OCI-LY1 (cell line): ENCODE data around the gene CC2D2B.
"Not testable (repeated sequence)": the region's sequence is repeated elsewhere in the genome, so short reads cannot be mapped to it uniquely, and the experiment has no call there.

ENCODE experiments used
- H2AFZ ChIP-seq: fragments of 200-600 bp; sonication (generic), shearing (Covaris generic); 2 replicates; pipeline ENCODE4 v1.6.0; 2014; ENCODE audit warnings: antibody characterized with exemption, mild to moderate bottlenecking, low read length
- H3F3A ChIP-seq: fragments of 200-600 bp; sonication (generic), shearing (Covaris generic); 2 replicates; pipeline ENCODE4 v1.6.0; 2014; ENCODE audit warnings: mild to moderate bottlenecking, antibody characterized with exemption, low read length, moderate library complexity; ENCODE audit not compliant: insufficient read depth
- H3K27ac ChIP-seq: fragments of 200-600 bp; sonication (generic); 2 replicates; pipeline ENCODE4 v1.5.1; 2014; ENCODE audit warnings: low read length, mixed run types, mild to moderate bottlenecking, low read depth; ENCODE audit not compliant: poor library complexity, severe bottlenecking
- H3K27me3 ChIP-seq: fragments of 200-600 bp; sonication (generic); 2 replicates; pipeline ENCODE4 v1.6.0; 2014; ENCODE audit warnings: antibody characterized with exemption, mild to moderate bottlenecking, low read length, moderate library complexity; ENCODE audit not compliant: insufficient read depth
- H3K36me3 ChIP-seq: fragments of 200-600 bp; sonication (generic); 2 replicates; pipeline ENCODE4 v1.6.1; 2014; ENCODE audit warnings: mild to moderate bottlenecking, antibody characterized with exemption, low read length, moderate library complexity, mixed read lengths; ENCODE audit not compliant: insufficient read depth
- H3K4me1 ChIP-seq: fragments of 200-600 bp; sonication (generic); 2 replicates; pipeline ENCODE4 v1.5.1; 2014; ENCODE audit warnings: mild to moderate bottlenecking, low read length, moderate library complexity; ENCODE audit not compliant: insufficient read depth, severe bottlenecking
- H3K4me2 ChIP-seq: fragments of 200-600 bp; sonication (generic), shearing (Covaris generic); 2 replicates; pipeline ENCODE4 v1.6.1; 2014; ENCODE audit warnings: low read length
- H3K4me3 ChIP-seq: fragments of 200-600 bp; sonication (generic); 2 replicates; pipeline ENCODE4 v1.5.1; 2014; ENCODE audit warnings: low read length, low read depth, mild to moderate bottlenecking, mixed read lengths; ENCODE audit not compliant: poor library complexity, severe bottlenecking
- H3K79me2 ChIP-seq: fragments of 200-600 bp; shearing (Covaris generic); 2 replicates; pipeline ENCODE4 v1.6.1; 2016; ENCODE audit warnings: mixed run types, low read length, mixed read lengths; ENCODE audit not compliant: insufficient read depth
- H3K9ac ChIP-seq: fragments of 200-600 bp; sonication (generic), shearing (Covaris generic); 2 replicates; pipeline ENCODE4 v1.6.1; 2014; ENCODE audit warnings: mild to moderate bottlenecking, low read length, mixed read lengths
- H3K9me2 ChIP-seq: fragments of 200-600 bp; sonication (generic), shearing (Covaris generic); 2 replicates; pipeline ENCODE4 v1.6.1; 2014; ENCODE audit warnings: low read depth, mild to moderate bottlenecking, low read length, mixed read lengths
- H3K9me3 ChIP-seq: fragments of 200-600 bp; shearing (Covaris generic); 2 replicates; pipeline ENCODE4 v1.6.1; 2014; ENCODE audit warnings: low read length, mixed read lengths
- H4K20me1 ChIP-seq: fragments of 200-600 bp; sonication (generic), shearing (Covaris generic); 2 replicates; pipeline ENCODE4 v1.6.0; 2016; ENCODE audit warnings: mild to moderate bottlenecking, low read length; ENCODE audit not compliant: insufficient read depth
- EZH2 ChIP-seq: fragments of 200-600 bp; sonication (generic), shearing (Covaris generic); IDR thresholded peaks from 2 replicates; pipeline ENCODE4 v1.8.0; 2017; ENCODE audit warnings: borderline replicate concordance, mixed run types, mild to moderate bottlenecking, antibody characterized with exemption, low read length, moderate library complexity, mixed read lengths
- TF ChIP-seq, protein P1 (sequence below): fragments of 200-600 bp; sonication (generic), shearing (Covaris generic); IDR thresholded peaks from 2 replicates; pipeline ENCODE4 v1.5.1; 2017; ENCODE audit warnings: mild to moderate bottlenecking, antibody characterized with exemption, low read length, moderate library complexity, mixed read lengths

CC2D2B gene

DNA sequence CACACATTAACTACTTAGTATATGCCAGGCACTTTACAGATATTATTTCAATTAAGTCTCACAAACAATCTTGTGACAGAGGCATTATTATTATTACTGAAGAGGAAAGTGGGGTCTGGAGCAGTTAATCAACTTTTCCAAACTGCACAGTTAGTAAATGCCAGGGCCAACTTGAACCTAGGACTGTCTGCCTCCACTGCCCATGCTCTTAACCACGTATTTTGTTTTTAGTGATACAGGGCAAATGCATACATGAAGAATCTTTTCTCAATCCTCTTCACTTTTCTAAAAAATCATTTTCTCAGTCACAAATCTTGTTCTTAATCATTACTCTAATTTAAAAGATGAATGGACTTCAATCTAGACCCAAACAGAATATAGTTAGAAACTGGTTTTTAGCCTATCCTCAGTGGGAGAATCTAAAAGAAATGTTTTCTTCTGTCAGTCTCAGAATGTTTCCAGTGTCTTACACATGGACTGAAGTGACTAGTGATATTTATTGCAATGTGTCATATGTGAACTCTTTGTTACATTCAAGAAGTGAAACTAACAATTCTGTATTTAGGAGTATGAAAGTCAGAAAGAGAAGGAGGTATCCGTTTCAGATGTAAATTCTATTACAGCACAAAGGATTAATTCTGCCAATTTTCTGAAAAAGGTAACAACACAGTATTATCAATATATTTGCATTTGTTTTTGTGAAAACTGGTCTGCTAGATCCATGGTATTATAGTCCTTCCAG lies 80.1 kb downstream of the CC2D2B start:
- Histone ChIP-seq H3F3A (no peaks in the 10 kb centered on the region), H3K27me3 (no peaks in the 10 kb centered on the region), H3K79me2 (no peaks in the 10 kb centered on the region), H3K27ac (no peak overlapping the region), H3K36me3 (no peaks in the 10 kb centered on the region), H3K9me2 (no peaks in the 10 kb centered on the region), H3K4me1 (no peaks in the 10 kb centered on the region), H3K9ac (no peak overlapping the region), H2AFZ (no peak overlapping the region), H4K20me1 (no peaks in the 10 kb centered on the region), H3K9me3 (no peaks in the 10 kb centered on the region), H3K4me3 (no peak overlapping the region), H3K4me2 (no peak overlapping the region)
- no peak for TF ChIP-seq EZH2
- TF ChIP-seq, protein P1, sequence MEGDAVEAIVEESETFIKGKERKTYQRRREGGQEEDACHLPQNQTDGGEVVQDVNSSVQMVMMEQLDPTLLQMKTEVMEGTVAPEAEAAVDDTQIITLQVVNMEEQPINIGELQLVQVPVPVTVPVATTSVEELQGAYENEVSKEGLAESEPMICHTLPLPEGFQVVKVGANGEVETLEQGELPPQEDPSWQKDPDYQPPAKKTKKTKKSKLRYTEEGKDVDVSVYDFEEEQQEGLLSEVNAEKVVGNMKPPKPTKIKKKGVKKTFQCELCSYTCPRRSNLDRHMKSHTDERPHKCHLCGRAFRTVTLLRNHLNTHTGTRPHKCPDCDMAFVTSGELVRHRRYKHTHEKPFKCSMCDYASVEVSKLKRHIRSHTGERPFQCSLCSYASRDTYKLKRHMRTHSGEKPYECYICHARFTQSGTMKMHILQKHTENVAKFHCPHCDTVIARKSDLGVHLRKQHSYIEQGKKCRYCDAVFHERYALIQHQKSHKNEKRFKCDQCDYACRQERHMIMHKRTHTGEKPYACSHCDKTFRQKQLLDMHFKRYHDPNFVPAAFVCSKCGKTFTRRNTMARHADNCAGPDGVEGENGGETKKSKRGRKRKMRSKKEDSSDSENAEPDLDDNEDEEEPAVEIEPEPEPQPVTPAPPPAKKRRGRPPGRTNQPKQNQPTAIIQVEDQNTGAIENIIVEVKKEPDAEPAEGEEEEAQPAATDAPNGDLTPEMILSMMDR = no peak

DNA sequence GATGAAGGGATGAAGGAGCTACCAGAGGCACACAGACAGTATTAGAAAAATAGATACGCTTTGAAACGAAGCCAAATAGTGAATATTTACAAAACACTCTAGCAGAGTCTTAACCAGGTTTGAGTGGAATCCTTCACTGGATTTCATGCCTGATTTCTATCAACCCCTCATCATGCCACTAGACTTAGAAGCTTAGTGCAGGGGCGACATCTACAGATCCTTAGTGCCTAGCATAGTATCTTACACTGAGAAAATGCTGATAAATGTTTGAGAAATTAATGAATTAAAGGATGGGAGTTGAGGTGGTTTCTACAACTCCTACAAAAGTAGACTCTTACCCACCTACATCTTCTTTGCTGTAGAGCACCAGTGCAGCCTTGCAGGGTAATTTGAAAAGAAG lies 80.9 kb downstream of the CC2D2B start:
- H3K36me3 ChIP-seq = no peaks in the 10 kb centered on the region
- TF ChIP-seq, protein P1 = no peak; the same call in 1 of the 2 replicates
- no peak for TF ChIP-seq EZH2
- H3K9me3 ChIP-seq = no peaks in the 10 kb centered on the region
- H3K27ac ChIP-seq = no peak overlapping the region
- H4K20me1 ChIP-seq = no peaks in the 10 kb centered on the region
- no peak overlapping the region for H3K4me2 ChIP-seq
- no peaks in the 10 kb centered on the region for H3K9me2 ChIP-seq
- no peak overlapping the region for H3K4me3 ChIP-seq
- H3F3A ChIP-seq = no peaks in the 10 kb centered on the region
- H3K4me1 ChIP-seq = no peaks in the 10 kb centered on the region
- H3K79me2 ChIP-seq = no peaks in the 10 kb centered on the region
- no peak overlapping the region for H3K9ac ChIP-seq
- H3K27me3 ChIP-seq = no peaks in the 10 kb centered on the region
- H2AFZ ChIP-seq = no peak overlapping the region

DNA sequence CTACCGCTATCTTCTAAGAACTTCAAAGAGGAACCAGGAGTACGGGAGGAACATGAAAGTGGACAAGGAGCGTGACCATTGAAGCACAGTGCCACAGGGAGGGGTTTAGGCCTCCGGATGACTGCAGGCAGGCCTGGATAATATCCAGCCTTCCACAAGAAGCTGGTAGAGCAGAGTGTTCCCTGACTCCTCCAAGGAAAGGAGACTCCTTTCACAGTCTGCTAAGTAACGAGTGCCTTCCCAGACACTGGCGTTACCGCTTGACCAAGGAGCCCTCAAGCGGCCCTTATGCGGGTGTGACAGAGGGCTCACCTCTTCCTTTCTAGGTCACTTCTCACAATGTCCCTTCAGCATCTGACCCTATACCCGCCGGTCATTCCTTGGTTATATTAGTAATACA lies 86.6 kb downstream of the CC2D2B start:
- not testable (repeated sequence) for H3K27me3 ChIP-seq, H3K36me3 ChIP-seq, H3K4me2 ChIP-seq, H3K4me1 ChIP-seq, H3K9ac ChIP-seq, H3K9me2 ChIP-seq, H3K27ac ChIP-seq, H3K79me2 ChIP-seq, H2AFZ ChIP-seq, H4K20me1 ChIP-seq, H3F3A ChIP-seq, H3K4me3 ChIP-seq, H3K9me3 ChIP-seq

DNA sequence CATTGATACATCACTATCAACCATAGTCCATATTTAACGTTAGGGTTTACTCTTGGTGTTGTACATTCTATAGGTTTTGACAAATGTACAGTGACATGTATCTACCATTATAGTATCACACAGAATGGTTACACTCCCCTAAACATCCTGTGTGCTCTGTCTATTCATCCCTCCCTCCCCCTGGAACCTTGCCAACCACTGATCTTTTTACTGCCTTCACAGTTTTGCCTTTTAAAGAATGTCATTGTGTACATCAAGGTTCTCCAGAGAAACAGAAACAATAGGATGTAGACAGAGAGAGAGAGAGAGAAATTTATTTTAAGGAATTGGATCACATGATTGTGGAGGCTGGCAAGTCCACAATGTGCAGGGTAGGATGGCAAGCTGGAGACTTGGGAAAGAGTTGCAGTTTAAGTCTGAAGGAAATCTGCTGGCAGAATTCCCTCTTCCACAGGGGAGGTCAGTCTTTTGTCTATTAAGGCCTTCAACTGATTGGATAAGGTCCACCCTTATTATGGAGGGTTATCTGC lies 90.5 kb downstream of the CC2D2B start:
- no peak for TF ChIP-seq EZH2
- TF ChIP-seq, protein P1 = no peak
- no peaks in the 10 kb centered on the region for H3F3A ChIP-seq
- no peak overlapping the region for H3K4me3 ChIP-seq
- H3K79me2 ChIP-seq = no peaks in the 10 kb centered on the region
- no peaks in the 10 kb centered on the region for H4K20me1 ChIP-seq
- H3K27me3 ChIP-seq = no peaks in the 10 kb centered on the region
- H3K9me2 ChIP-seq = no peaks in the 10 kb centered on the region
- H3K9me3 ChIP-seq = no peaks in the 10 kb centered on the region
- no peak overlapping the region for H3K4me2 ChIP-seq
- H3K9ac ChIP-seq = no peak overlapping the region
- H3K4me1 ChIP-seq = no peaks in the 10 kb centered on the region
- H3K27ac ChIP-seq = no peak overlapping the region
- no peak overlapping the region for H2AFZ ChIP-seq
- no peaks in the 10 kb centered on the region for H3K36me3 ChIP-seq
